Measurements from ENCODE around the gene FASTK.
A peak's percentile ranks its signal among the peaks of the same experiment; 100 is the strongest.

The FASTK gene

DNA sequence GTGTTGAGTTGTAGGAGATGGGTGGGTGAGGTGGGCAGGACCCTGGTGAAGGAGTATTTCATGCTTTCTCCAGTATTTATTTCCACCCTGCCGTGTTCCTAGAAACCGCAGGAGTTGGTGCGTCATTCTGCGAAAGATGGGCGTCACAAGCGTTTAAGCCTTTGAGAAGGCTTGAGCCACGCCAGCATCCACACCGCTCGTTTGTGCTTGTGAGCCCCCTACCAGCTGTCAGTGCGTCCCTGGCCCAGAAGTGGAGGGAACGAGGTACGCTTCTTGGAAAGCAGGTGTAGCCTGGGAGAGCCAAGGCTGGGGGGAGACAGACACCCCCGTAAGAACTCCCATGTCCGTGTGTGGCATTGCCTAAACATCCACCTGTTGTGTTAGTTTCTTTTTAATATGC, 11.4 kb upstream of the FASTK start:
- Histone ChIP-seq H3K27ac (ENCODE audit: low read length) (no peak overlapping the region), H3K4me3 (ENCODE audit: low read depth in 1 of 2, low read length in 2 of 2) (no peak overlapping the region), H3K27me3 (ENCODE audit: low read depth, low read length) (no peaks in the 10 kb centered on the region), H3K9me3 (ENCODE audit: control insufficient read depth in 1 of 2, low read length in 2 of 2) (no peaks in the 10 kb centered on the region), H3K36me3 (ENCODE audit: control insufficient read depth in 1 of 2, insufficient read depth in 2 of 2, low read length in 2 of 2) (peaks cover 0 to 7% of the 10 kb centered on the region in 2 donors), H3K4me1 (ENCODE audit: control insufficient read depth in 1 of 2, insufficient read depth in 2 of 2, low read length in 2 of 2) (peaks cover 18 to 42% of the 10 kb centered on the region in 2 donors)

DNA sequence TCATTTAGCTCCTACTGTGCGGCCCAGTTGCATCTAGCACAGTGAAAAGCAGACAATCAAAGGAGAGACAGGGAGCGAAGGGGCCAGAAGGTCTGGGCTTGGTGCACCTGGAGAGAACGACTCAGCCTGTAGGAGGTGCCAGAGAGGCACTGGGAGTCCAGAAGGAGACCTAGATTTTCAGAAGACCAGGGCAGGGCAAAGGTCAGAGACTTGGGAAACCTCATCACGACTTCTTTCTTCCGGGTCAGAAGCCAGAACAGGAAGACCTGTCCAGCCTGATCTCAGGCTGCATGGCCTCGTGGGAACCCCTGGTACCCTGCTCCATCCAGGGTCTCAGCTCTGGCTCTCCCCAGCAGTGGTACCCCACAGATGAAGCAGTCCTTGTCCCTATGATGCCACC, 10.8 kb upstream of the FASTK start:
- H3K4me1 ChIP-seq (ENCODE audit: control insufficient read depth in 1 of 2, insufficient read depth in 2 of 2, low read length in 2 of 2): peaks cover 18 to 42% of the 10 kb centered on the region in 2 donors
- H3K27me3 ChIP-seq (ENCODE audit: low read depth, low read length): no peaks in the 10 kb centered on the region
- H3K36me3 ChIP-seq (ENCODE audit: control insufficient read depth in 1 of 2, insufficient read depth in 2 of 2, low read length in 2 of 2): peaks cover 0 to 7% of the 10 kb centered on the region in 2 donors
- H3K4me3 ChIP-seq (ENCODE audit: low read depth in 1 of 2, low read length in 2 of 2): no peak overlapping the region
- no peaks in the 10 kb centered on the region for H3K9me3 ChIP-seq (ENCODE audit: control insufficient read depth in 1 of 2, low read length in 2 of 2)
- H3K27ac ChIP-seq (ENCODE audit: low read length): no peak overlapping the region

DNA sequence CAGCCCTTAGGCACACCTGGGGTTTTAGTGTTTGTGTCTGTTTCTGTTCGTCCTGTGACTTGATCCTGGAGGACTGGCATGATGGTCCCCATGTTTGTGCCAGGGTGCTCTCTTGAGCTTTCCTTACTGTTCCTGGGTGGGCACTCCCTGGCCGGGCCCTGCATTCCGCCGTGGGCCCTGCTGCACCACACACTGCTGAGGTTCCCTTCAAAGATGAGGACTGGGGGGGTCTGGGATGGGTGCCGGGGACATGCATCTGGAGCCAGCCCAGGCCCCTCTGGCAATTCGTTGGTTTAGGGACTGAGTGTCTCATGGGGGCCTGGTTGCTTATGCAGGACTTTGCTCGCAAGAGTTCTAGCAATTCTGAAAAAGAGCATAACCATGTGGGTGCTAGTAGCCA, 10.4 kb upstream of the FASTK start:
- no peaks in the 10 kb centered on the region for H3K9me3 ChIP-seq (ENCODE audit: control insufficient read depth in 1 of 2, low read length in 2 of 2)
- H3K27ac ChIP-seq (ENCODE audit: low read length): no peak overlapping the region
- H3K4me1 ChIP-seq (ENCODE audit: control insufficient read depth in 1 of 2, insufficient read depth in 2 of 2, low read length in 2 of 2): peaks cover 18 to 42% of the 10 kb centered on the region in 2 donors
- no peak overlapping the region for H3K4me3 ChIP-seq (ENCODE audit: low read depth in 1 of 2, low read length in 2 of 2)
- H3K27me3 ChIP-seq (ENCODE audit: low read depth, low read length): no peaks in the 10 kb centered on the region
- peaks cover 0 to 7% of the 10 kb centered on the region in 2 donors for H3K36me3 ChIP-seq (ENCODE audit: control insufficient read depth in 1 of 2, insufficient read depth in 2 of 2, low read length in 2 of 2)

DNA sequence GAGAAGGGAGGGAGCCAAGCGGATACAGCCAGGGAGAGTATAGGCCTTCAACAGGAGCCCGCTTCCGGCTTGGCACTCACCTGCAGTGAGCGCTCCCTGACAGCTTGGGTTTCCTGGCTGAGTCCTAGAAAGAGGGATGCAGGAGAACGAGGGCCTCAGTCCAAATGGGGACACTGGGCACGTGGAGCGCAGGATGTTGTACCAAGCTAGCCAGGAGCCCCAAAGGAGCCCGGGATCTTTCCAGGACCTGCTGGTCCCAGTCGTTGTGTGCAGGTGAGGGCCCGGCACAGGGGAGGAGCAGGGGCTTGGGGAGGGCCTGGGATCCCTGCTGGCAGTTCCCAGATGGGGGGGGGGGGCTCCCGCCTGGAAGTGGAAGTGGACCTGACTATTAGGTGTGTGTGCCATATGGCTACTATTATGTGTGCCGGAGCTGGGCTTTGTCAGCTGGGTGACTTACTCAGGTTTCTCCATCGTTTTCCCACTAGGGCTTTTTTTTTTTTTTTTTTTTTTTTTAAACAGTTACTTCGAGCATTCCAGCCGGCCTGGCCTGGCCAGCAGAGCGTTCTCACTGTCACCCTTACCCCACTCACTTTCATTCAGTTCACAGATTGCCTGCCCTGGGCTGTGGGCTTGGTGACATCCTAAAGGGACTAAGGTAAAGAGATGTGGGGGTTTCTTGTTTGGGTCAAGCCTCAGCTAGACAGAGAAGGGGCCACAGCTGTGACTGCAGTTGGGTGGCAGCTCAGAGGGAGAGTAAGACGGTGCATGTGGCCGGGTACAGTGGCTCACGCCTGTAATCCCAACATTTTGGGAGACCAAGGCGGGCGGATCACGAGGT, 9.5 kb upstream of the FASTK start:
- Histone ChIP-seq H3K4me3 (ENCODE audit: low read depth in 1 of 2, low read length in 2 of 2) (peak overlapping the region; percentile 71 to 86), H3K27me3 (ENCODE audit: low read depth, low read length) (no peaks in the 10 kb centered on the region), H3K9me3 (ENCODE audit: control insufficient read depth in 1 of 2, low read length in 2 of 2) (no peaks in the 10 kb centered on the region), H3K36me3 (ENCODE audit: control insufficient read depth in 1 of 2, insufficient read depth in 2 of 2, low read length in 2 of 2) (peaks cover 0 to 7% of the 10 kb centered on the region in 2 donors), H3K27ac (ENCODE audit: low read length) (peak overlapping the region; percentile 96), H3K4me1 (ENCODE audit: control insufficient read depth in 1 of 2, insufficient read depth in 2 of 2, low read length in 2 of 2) (peaks cover 22 to 43% of the 10 kb centered on the region in 2 donors)

DNA sequence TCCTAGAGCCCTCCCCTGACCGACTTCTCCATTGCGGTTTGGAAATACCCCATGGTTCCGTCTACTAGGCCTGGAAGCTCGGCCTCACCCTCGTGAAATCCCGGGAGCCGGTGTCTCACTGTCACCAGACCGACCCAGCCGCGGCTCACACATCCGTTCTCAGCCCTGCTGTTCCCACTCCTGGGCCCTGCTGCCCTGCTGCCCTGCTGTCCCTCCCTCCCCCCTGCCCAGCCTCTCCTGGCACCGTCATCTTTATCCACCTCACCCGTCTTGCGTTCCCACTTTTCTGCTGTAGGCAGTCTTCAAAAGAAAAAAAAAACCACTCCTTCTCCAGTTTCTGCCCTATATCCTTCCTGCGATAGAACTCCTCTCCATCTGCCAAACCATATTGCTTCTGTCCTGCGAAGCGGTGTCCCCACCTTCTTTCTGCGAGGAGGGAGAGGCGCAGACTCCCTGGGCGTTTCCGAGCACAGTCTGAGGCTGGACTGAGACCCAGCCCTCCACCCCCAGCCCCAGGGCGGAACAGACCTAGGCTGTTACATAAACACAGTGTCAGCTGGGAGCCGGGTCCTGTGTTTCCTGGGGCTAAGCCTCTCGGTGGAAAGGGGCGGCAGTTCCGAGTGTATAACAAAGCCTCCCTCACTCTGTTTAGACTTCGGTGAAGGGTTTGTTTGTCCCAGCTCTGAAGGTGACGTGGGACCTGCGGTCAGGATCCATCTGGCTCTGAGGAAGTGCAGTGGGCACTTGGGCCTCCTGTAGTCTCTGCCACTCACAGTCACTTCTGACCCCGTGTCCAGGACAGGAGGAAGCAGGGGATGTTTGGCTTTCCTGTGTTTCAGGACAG, 8.5 kb upstream of the FASTK start:
- peak overlapping the region; percentile 71 to 86 for H3K4me3 ChIP-seq (ENCODE audit: low read depth in 1 of 2, low read length in 2 of 2)
- H3K9me3 ChIP-seq (ENCODE audit: control insufficient read depth in 1 of 2, low read length in 2 of 2): no peaks in the 10 kb centered on the region
- H3K36me3 ChIP-seq (ENCODE audit: control insufficient read depth in 1 of 2, insufficient read depth in 2 of 2, low read length in 2 of 2): peaks cover 0 to 7% of the 10 kb centered on the region in 2 donors
- H3K27ac ChIP-seq (ENCODE audit: low read length): peak overlapping the region; percentile 96
- H3K27me3 ChIP-seq (ENCODE audit: low read depth, low read length): no peaks in the 10 kb centered on the region
- H3K4me1 ChIP-seq (ENCODE audit: control insufficient read depth in 1 of 2, insufficient read depth in 2 of 2, low read length in 2 of 2): peaks cover 24 to 39% of the 10 kb centered on the region in 2 donors

DNA sequence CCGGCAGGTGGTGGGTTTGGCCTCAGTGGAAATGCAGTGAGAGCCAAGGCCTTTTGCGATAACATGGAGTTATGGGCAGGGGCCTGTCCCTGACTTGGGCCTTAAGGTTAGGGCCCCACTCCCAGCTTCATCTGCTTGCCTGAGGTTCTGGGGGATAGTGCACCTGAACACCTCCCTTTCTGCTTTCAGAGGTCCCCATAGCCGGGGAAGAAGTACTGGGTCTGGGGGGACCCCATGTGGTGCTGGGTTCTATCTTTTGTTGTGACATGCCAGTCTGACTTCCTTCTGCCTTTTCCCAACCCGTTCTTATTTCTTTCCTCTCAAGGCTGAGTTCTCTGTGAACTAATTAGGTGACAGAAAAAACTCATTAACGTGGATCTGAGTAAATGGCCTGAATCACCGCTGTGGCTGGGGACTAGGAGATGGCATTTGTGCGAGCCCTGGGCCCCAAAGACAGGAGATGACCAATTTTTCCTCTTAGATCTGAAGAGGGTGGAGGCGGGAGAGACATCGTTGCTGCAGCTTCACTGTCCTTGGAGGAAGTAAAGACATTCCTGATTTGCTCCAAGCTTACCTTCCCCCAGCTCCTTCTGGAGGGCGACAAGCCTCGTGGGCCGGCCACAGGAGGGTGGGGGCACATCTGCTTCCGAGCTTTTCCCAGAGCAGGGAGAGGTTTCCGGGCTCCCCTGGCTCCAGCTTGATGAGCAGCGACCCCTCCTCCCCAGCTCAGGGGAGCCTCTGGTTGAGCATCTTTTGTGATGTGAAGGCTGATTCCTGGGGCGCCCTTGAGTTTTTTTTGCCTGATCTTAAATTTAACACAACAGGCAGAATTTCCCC, 7.6 kb upstream of the FASTK start:
- H3K4me1 ChIP-seq (ENCODE audit: control insufficient read depth in 1 of 2, insufficient read depth in 2 of 2, low read length in 2 of 2): peaks cover 29 to 39% of the 10 kb centered on the region in 2 donors
- H3K9me3 ChIP-seq (ENCODE audit: control insufficient read depth in 1 of 2, low read length in 2 of 2): no peaks in the 10 kb centered on the region
- H3K4me3 ChIP-seq (ENCODE audit: low read depth in 1 of 2, low read length in 2 of 2): peak overlapping the region; percentile 71 to 86
- peak overlapping the region; percentile 96 for H3K27ac ChIP-seq (ENCODE audit: low read length)
- H3K27me3 ChIP-seq (ENCODE audit: low read depth, low read length): no peaks in the 10 kb centered on the region
- peaks cover 0 to 7% of the 10 kb centered on the region in 2 donors for H3K36me3 ChIP-seq (ENCODE audit: control insufficient read depth in 1 of 2, insufficient read depth in 2 of 2, low read length in 2 of 2)

DNA sequence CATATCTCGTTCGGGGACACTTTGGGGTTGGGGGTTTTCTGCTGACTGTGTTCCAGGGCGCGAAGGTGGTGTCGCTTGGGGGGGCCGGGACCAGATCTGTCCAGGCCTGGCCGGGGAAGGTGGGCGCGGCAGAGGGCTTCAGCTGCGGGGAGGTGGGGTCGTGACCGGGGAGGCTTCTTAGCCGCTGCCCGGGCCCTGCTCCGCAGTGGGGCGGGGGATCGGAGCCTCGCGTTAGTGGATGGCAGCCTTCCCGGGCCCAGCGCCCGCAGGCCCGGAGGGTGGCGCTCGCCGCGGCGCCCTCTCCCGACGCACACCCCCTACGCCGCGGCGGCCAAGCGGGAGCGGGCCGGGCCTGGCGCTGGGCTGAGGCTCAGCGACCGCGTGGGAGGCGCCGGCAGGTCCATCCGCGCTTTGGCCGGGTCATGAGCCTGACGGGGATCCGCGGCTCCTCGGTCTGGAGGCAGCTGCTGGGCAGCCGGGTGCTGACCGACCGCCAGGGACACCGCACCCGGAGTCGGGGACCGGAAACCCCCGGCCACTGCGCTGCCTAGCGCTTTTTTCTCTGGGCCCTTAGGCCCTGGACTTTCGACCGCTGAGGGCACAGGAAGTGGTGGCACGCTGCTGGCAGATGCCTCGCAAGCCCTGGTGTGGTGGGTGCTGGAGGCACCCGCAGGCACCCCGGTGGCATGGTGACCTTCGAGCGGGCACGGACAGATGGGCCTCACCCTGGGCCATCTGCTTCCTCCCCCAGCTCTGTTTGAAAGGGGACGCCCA, 6.8 kb upstream of the FASTK start:
- H3K9me3 ChIP-seq (ENCODE audit: control insufficient read depth in 1 of 2, low read length in 2 of 2): no peaks in the 10 kb centered on the region
- H3K27me3 ChIP-seq (ENCODE audit: low read depth, low read length): no peaks in the 10 kb centered on the region
- H3K36me3 ChIP-seq (ENCODE audit: control insufficient read depth in 1 of 2, insufficient read depth in 2 of 2, low read length in 2 of 2): peaks cover 0 to 5% of the 10 kb centered on the region in 2 donors
- H3K27ac ChIP-seq (ENCODE audit: low read length): peak overlapping the region; percentile 96
- peak overlapping the region; percentile 71 to 86 for H3K4me3 ChIP-seq (ENCODE audit: low read depth in 1 of 2, low read length in 2 of 2)
- peaks cover 29 to 42% of the 10 kb centered on the region in 2 donors for H3K4me1 ChIP-seq (ENCODE audit: control insufficient read depth in 1 of 2, insufficient read depth in 2 of 2, low read length in 2 of 2)

DNA sequence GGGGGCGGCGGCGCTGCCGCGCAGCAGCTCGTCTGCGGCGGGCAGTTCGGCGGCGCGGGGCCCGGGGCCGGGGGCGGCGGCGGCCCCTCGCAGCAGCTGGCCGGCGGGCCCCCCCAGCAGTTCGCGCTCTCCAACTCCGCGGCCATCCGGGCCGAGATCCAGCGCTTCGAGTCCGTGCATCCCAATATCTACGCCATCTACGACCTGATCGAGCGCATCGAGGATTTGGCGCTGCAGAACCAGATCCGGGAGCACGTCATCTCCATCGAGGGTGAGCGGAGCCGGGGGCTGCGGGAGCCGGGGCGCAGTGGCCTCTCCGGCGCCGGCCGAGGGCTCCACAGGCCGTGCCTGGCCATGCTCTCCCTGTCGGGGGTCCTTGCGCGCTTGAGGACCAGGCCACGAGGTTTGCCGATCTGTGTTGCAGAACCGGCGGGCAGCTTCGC, 6.2 kb upstream of the FASTK start:
- Histone ChIP-seq H3K27ac (ENCODE audit: low read length) (no peak overlapping the region), H3K4me1 (ENCODE audit: control insufficient read depth in 1 of 2, insufficient read depth in 2 of 2, low read length in 2 of 2) (peaks cover 35 to 48% of the 10 kb centered on the region in 2 donors), H3K27me3 (ENCODE audit: low read depth, low read length) (no peaks in the 10 kb centered on the region), H3K4me3 (ENCODE audit: low read depth in 1 of 2, low read length in 2 of 2) (peak overlapping the region; percentile 71 to 86), H3K36me3 (ENCODE audit: control insufficient read depth in 1 of 2, insufficient read depth in 2 of 2, low read length in 2 of 2) (no peaks in the 10 kb centered on the region), H3K9me3 (ENCODE audit: control insufficient read depth in 1 of 2, low read length in 2 of 2) (no peaks in the 10 kb centered on the region)

DNA sequence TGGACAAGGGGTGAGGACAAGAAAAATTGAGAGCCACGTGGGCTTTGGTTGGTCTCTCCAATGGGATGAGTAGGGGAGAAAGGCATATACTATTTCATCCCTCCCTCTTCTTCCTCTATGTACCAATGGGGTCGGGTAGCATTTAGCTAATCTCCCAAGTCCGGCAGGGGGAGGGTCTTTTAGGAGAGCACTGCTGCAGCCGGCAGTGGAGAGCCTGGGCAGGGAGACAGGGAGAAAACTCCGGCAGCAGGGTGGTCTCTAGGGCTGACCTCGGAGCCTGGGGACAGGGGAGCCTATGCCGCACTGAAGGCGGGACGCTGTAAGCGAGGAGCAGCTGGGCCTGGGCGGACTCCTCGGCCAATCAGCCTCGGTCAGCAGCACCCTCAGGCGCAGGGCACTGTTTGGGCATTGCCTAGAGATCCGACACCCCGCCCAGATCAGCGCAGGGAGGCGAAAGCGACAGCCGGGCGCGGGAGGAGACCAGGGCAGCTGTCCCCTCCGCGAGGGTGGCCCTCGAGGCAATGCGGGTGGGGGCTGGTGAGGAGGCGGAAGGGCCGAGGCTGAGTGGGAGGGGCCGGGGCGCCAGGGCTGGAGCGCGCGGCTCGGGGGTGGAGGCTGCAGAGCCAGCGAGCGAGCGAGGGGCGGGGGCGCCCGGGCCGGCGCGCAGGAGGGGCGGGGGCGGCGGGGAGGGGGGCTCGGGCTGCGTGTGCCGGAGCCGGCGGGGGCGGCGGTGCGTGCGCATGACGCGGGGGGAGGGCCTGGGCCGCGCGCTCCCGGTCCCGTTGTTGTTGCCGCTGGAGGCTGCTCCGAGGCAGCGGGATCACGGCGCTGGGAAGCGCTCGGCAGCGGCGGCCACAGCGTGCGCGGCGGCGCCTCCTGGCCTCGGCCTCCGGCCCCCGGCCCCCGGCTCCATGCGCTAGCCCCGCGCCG, 5.3 kb upstream of the FASTK start, which contains the start of gene AGAP3:
Gene AGAP3, plus strand, starts transcription at position 785 of the 930 bp plus-strand sequence. CDS start 267 bp downstream, outside the sequence.
- Histone ChIP-seq H3K27ac (ENCODE audit: low read length) (peak within 1 kb of the TSS; percentile 51), H3K4me1 (ENCODE audit: control insufficient read depth in 1 of 2, insufficient read depth in 2 of 2, low read length in 2 of 2) (peaks cover 36 to 54% of the 10 kb centered on the region in 2 donors), H3K4me3 (ENCODE audit: low read depth in 1 of 2, low read length in 2 of 2) (peak within 1 kb of the TSS; percentile 71 to 86), H3K27me3 (ENCODE audit: low read depth, low read length) (no peaks in the 10 kb centered on the region), H3K9me3 (ENCODE audit: control insufficient read depth in 1 of 2, low read length in 2 of 2) (no peaks in the 10 kb centered on the region), H3K36me3 (ENCODE audit: control insufficient read depth in 1 of 2, insufficient read depth in 2 of 2, low read length in 2 of 2) (no peaks in the 10 kb centered on the region)

All from muscle layer of duodenum (tissue), 2 donors.